NCI-H748 (cell line): ENCODE data around the gene SLC2A1.

ENCODE experiments used
- DNase-seq: peaks from one replicate; lab custom pipeline; 2025; ENCODE audit not compliant: unreplicated experiment; lab: John Stamatoyannopoulos, UW

Gene SLC2A1

GRCh38 chr1:42981255-42981805 is 22.7 kb upstream of the SLC2A1 start:
- no peak for DNase-seq

DNA sequence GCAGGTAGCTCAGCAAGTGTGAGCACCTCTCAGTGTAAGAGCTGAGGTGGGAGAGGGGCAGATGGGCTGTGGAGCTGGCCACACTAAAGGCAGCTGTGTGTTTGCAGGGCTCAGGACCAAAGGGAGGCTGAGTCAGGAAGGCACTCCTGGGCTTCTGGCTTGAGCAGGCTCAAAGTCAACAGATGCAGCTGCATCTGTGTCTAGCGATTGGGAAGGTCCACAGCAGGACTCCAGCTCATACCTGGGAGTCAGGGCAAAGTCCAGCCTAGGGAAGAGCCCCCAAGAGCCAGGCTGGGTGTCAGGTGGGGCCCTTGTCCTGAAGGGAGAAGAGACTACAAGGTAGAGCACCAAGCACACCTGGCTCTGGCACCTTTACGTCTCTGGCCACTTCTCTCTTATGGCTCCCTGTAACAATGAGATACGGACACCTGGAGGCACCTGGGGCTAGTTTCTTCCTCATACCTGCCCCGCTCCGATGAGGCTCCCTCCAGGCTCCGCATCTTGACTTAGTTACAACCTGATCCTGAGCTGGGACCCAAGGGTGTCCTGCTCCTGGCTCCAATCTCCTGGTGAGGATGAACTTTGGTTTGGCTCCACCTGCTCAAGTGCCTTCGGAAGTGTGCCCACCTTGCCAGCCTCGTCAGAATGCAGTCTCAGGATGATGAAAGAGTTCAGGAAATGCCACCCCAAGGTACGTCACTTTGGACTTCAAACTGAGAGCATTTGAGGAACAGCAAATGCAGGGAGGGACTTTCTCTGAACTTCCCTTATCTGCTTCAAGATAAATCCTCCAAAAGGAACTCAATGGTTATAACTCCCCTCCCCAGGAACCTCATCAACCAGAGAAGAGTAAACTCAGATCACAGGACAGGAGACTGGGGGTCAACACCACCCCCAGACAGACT is 21.5 kb upstream of the SLC2A1 start:
- DNase-seq: no peak

DNA sequence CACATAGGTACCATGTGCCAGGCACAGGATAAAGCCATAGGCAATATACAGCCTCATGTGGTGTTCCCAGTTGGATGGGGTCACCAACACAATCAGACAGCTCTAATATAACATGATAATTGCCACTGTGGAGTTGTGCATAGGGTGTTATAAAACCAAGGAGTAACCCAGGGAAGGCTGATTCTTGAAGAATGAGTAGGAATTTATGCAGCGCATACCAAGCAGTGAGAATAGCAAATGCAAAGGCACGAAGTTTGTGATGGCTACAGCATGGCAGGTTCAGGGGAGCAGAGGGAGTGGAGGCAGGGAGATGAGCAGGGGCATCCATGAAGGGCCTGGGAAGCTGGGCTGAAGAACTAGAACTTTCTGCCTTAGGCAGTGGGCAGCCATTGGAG is 20.4 kb upstream of the SLC2A1 start:
- DNase-seq: no peak

DNA sequence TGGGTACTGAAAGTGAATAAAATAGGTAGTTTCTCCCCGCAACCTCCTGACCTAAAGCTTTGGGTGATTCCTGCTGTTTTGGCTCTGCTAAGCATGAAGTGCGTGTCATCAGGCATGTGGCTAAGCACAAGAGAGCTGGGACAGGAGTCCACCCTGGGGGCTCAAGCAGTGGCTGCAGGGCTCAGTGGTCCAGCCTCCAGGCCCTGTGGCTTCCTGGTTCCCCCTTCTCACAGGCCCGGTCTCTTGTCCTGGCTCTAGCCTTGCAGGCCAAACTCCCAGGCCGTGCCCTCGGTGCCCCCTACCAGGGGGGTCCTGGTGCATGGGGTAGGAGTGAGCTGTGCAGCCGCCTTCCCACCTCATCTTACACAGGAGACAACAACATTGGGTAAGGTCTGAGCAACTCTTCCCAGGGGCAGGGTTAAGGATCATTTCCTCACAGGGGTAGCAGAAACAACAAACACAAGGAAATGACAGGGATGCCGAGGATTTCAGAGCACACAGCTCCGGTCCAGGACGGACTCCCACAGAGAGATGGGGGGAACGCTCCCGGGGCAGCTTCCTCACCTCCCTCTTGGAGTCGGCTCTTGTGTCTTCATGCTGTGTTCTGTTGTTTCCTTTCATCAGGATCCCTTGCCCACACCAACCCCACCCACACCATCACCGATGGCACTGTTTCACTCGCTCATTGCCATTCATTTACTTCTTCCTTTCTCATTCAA is 19.8 kb upstream of the SLC2A1 start:
- DNase-seq: no peak

GRCh38 chr1:42977653-42978052 is 19.0 kb upstream of the SLC2A1 start:
- no peak for DNase-seq

DNA sequence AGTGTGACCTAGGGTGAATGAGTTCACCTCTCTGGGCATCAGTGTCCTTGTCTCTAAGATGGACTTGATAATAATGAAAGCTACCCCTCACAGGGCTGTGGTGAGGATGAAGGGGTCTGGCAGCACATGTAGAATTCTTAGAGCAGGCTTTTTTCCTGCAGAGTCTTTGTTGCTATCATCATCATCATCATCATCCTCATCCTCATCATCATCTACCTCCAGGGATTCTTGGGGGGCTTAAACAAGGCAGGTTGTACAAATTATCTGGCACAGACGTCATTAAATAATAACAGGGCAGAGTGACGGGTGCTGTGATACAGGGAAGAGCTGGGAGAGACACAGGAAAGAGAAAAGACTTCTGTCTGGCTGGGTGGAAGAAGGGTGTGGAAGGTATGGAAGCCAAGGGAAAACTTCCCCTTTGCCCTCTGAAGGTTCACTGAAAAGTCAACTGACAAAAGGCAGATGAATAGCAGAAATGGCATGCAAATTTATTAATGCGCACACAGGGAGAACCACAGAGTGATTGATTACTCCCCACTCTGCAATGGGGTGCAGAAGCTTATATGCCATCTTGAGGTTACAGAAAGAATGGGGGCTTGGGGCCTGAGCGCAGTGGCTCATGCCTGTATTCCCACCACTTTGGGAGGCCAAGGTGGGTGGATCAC is 17.0 kb upstream of the SLC2A1 start:
- DNase-seq: no peak

DNA sequence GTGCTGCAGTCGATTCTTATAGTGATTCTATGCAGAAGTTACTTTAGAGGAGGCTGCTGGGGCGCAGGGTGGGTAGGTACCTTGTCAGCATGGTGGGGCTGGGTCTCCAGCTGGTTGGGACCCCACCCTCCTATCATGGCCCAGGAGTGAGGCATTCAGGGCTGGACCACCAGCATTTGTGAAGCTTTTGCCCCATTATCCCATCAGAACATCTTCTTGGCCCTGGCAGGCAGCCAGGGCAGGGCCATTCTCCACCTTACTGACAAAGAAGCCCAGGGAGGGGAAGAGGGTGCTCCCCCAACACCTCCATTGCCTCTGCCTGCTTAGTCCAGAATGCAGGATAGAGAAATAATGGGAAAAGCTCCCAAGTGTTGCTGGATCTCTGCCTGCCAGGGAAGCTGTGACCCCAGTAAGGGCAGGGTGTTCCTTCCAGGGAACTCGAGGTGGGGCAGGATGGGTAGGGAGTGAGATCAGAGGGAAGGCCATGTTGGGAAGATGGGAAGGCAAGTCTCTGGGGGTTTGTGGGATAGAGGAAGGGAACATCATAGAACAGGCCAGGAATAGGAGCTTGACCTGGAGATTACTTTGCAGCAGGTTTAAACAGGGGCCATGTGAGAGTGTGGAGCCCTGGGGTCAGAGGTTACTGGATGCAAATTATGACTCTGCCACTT is 16.2 kb upstream of the SLC2A1 start:
- no peak for DNase-seq

- DNase-seq: no peak
These were observed 15.1 kb upstream of the SLC2A1 start for GRCh38 chr1:42973799-42974198.

- no peak for DNase-seq
These were observed 14.6 kb upstream of the SLC2A1 start for GRCh38 chr1:42973286-42973685.

DNA sequence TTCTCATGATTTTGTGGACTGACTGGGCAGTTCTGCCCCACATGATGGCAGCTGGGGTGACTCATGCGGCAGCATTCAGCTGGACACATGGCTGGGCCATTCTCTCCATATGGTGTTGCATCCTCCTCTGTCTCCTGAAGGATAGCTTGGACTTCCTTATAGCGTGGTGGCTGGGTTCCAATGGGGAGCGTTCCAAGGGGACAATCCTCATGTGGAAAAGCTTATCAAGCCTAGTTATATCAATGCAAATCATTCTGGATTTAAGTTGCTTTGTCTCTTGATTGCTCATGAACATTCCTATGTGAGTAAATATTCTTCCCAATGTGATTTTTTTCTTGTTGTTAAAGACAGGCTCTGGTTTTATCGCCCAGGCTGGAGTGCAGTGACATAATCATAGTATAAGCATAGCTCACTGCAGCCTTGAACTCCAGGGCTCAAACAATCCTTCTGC is 13.2 kb upstream of the SLC2A1 start:
- DNase-seq: no peak

- no peak for DNase-seq
These were observed 11.5 kb upstream of the SLC2A1 start for GRCh38 chr1:42970143-42970542.

DNA sequence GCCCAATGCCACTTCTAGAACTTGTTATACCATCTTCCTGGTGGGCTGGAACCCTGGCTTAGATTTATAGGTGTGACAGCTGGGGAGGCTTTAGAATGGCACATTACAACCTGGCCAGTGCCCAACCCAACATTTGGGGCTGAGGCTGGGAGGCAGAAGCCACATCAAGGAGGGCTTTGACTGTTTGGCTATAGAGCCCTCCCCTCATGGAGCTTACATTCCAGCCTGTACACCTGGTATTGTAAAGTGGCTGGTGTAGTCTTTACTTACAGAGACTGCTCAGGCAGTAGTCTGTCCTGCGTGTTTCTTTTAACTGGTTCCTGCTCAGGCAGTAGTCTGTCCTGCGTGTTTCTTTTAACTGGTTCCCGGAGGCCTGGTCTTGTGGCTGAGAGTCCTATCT is 10.0 kb upstream of the SLC2A1 start:
- no peak for DNase-seq

- peak; percentile 99 for DNase-seq
These were observed 8.3 kb upstream of the SLC2A1 start for GRCh38 chr1:42966688-42967612.

DNA sequence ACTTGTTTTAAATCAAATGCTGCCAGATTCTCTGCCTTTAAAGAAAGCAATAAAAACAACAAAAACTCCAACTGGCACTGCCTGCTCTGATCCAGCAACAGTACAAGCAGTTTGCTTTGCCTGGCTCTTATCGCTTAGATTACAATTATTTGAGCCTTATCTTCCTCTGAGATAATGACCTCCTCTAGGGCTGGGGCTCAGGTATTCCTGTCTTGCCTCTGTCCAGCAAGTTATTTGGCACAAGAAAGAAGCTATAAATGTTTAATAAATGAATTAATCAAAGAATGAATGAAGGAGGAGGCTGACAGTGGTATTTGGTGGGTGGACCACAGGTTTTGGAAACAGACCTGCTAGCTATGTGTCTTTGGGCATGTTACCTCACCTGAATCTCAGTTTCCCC is 6.7 kb upstream of the SLC2A1 start:
- DNase-seq: no peak

- no peak for DNase-seq
These were observed 5.6 kb upstream of the SLC2A1 start for GRCh38 chr1:42964044-42964812.

DNA sequence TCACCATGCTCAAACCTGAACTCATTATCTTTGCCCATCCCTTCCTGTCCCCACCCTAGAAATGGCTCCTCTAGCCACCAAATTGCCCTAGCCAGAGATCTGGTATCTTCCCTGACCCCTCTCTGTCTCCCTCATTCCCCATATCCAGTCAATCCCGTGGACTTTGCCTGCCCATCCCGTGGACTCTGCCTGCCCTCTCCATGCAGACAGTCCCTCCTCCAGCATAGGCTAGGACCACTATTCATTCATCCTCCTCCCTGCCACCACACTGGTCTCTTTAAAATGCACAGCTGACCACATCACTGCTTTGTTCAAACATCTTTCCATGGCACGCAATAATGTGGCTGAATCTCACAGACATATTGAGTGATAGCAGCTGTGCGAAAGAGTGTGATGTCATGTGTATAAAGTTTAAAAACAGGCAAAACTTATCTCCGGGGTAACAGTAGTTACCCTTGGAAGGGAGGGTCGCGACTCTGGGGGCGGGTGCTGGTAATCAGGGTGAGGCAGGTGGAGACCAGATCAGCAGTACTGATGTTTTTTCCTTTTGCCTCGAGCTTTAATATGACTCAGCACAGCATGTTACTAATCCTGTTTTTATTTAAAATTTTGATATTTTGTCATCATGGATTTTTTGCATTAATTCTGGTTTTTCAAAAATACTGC is 4.8 kb upstream of the SLC2A1 start:
- peak; percentile 98 for DNase-seq

GRCh38 chr1:42962641-42963377 is 4.1 kb upstream of the SLC2A1 start:
- DNase-seq: peak; percentile 100
